Measurements from ENCODE around the gene MARCHF9.

GRCh38 chr12:57775563-57776246 lies 20.8 kb downstream of the MARCHF9 start:
- TF ChIP-seq USF2 (CRISPR knock-in tag; IDR thresholded peaks at IDR 0.05) (no peak), CTCF (IDR thresholded peaks at IDR 0.05) (no peak), ATF3 (CRISPR knock-in tag; conservative IDR thresholded peaks at IDR 0.05) (no peak), ATF2 (CRISPR knock-in tag; IDR thresholded peaks at IDR 0.05; ENCODE audit: borderline replicate concordance, low read depth) (no peak)
